Fibroblast of the conjunctiva (primary cell): ENCODE data around the gene ANKRD37.

Source experiments
- DNase-seq: peaks from one replicate; pipeline ENCODE4 v3.0.0-alpha.2; 2010; ENCODE audit warnings: low read depth

Gene ANKRD37

GRCh38 chr4:185380320-185380719 is 16.3 kb upstream of the ANKRD37 start:
- DNase-seq, result no peak

GRCh38 chr4:185381288-185382196 is 15.1 kb upstream of the ANKRD37 start:
- no peak for DNase-seq

GRCh38 chr4:185382754-185383153 is 13.9 kb upstream of the ANKRD37 start:
- DNase-seq, result no peak

GRCh38 chr4:185383451-185383850 is 13.2 kb upstream of the ANKRD37 start:
- DNase-seq, result no peak

- no peak for DNase-seq
Measured at GRCh38 chr4:185384061-185384460, 12.6 kb upstream of the ANKRD37 start.

- no peak for DNase-seq
Measured at GRCh38 chr4:185384930-185385331, 11.7 kb upstream of the ANKRD37 start.

- no peak for DNase-seq
Measured at GRCh38 chr4:185387957-185388356, 8.7 kb upstream of the ANKRD37 start.

- no peak for DNase-seq
Measured at GRCh38 chr4:185390941-185391340, 5.7 kb upstream of the ANKRD37 start.

- DNase-seq, result no peak
Measured at GRCh38 chr4:185392156-185392555, 4.5 kb upstream of the ANKRD37 start.

GRCh38 chr4:185394568-185395237 is 1.9 kb upstream of the ANKRD37 start:
- DNase-seq, result no peak

- peak; percentile 81 for DNase-seq
Measured at GRCh38 chr4:185395238-185395955, 1.2 kb upstream of the ANKRD37 start, which contains the start of gene LRP2BP. LRP2BP (minus strand) TSS chr4:185395924; CDS start chr4:185378186, 17,738 bp downstream.

GRCh38 chr4:185395956-185396723 is 501 bp upstream of the ANKRD37 start:
- DNase-seq, result peak; percentile 95

GRCh38 chr4:185398618-185399017 is 2.0 kb downstream of the ANKRD37 start:
- no peak for DNase-seq

- DNase-seq, result no peak
Measured at GRCh38 chr4:185399466-185399865, 2.8 kb downstream of the ANKRD37 start.

GRCh38 chr4:185404031-185404430 is 7.4 kb downstream of the ANKRD37 start:
- DNase-seq, result no peak

GRCh38 chr4:185405296-185405999 is 8.8 kb downstream of the ANKRD37 start:
- DNase-seq, result no peak

- no peak for DNase-seq
Measured at GRCh38 chr4:185408432-185408831, 11.8 kb downstream of the ANKRD37 start.

- DNase-seq, result no peak
Measured at GRCh38 chr4:185411849-185412248, 15.2 kb downstream of the ANKRD37 start.

GRCh38 chr4:185412412-185412811 is 15.8 kb downstream of the ANKRD37 start:
- DNase-seq, result no peak

- DNase-seq, result no peak
Measured at GRCh38 chr4:185416955-185417354, 20.3 kb downstream of the ANKRD37 start.
